ENCODE data around the gene ATL3. TPM values are rescaled to one million over a fixed set of nuclear protein-coding genes. Genes with fewer than 3 reads are reported as not detected.

ATL3 gene
- total RNA-seq, 1 experiment from 2014 or later: 79.0 TPM

GRCh38 chr11:63666874-63667273 lies 4.3 kb downstream of the ATL3 start:
- Histone ChIP-seq H3K9me3 (ENCODE audit: control insufficient read depth, insufficient read depth, low read depth, low read length) (no peaks in the 10 kb centered on the region), H3K4me1 (ENCODE audit: control insufficient read depth, insufficient read depth, low read length) (peaks cover 22% of the 10 kb centered on the region), H3K4me3 (ENCODE audit: low read depth in 2 of 2, low read length in 2 of 2) (no peak overlapping the region), H3K27ac (ENCODE audit: low read length) (no peak overlapping the region), H3K27me3 (ENCODE audit: control insufficient read depth, insufficient read depth, low read length) (no peaks in the 10 kb centered on the region), H3K36me3 (ENCODE audit: control insufficient read depth, insufficient read depth, low read length) (no peaks in the 10 kb centered on the region)
- no TSS peak for BruUV-seq (replicated peaks)
- POLR2A ChIA-PET: no interaction called here
- TF ChIP-seq CTCF (IDR thresholded peaks at IDR 0.05) (no peak), SIN3A (IDR thresholded peaks at IDR 0.05; ENCODE audit: borderline replicate concordance, insufficient read depth, low read depth, low read length) (no peak), TCF7L2 (IDR thresholded peaks at IDR 0.05; ENCODE audit: low read depth, low read length) (no peak), POLR2AphosphoS5 (IDR thresholded peaks at IDR 0.05; ENCODE audit: low read depth, low read length) (no peak)
- TF ChIP-seq, protein P1, sequence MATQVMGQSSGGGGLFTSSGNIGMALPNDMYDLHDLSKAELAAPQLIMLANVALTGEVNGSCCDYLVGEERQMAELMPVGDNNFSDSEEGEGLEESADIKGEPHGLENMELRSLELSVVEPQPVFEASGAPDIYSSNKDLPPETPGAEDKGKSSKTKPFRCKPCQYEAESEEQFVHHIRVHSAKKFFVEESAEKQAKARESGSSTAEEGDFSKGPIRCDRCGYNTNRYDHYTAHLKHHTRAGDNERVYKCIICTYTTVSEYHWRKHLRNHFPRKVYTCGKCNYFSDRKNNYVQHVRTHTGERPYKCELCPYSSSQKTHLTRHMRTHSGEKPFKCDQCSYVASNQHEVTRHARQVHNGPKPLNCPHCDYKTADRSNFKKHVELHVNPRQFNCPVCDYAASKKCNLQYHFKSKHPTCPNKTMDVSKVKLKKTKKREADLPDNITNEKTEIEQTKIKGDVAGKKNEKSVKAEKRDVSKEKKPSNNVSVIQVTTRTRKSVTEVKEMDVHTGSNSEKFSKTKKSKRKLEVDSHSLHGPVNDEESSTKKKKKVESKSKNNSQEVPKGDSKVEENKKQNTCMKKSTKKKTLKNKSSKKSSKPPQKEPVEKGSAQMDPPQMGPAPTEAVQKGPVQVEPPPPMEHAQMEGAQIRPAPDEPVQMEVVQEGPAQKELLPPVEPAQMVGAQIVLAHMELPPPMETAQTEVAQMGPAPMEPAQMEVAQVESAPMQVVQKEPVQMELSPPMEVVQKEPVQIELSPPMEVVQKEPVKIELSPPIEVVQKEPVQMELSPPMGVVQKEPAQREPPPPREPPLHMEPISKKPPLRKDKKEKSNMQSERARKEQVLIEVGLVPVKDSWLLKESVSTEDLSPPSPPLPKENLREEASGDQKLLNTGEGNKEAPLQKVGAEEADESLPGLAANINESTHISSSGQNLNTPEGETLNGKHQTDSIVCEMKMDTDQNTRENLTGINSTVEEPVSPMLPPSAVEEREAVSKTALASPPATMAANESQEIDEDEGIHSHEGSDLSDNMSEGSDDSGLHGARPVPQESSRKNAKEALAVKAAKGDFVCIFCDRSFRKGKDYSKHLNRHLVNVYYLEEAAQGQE (IDR thresholded peaks at IDR 0.05; ENCODE audit: insufficient read depth in 1 of 2, low read depth in 2 of 2, low read length in 1 of 2): no peak
- no peak for DNase-seq (ENCODE audit: low read depth, low spot score)
- intact Hi-C loops (cut with micrococcal nuclease; ENCODE audit: unreplicated experiment): no loop called here
- CTCF ChIA-PET: interaction anchor here (0.6 to 0.7 kb wide), 2 partner anchors 36 to 70 kb away, joined by 3 to 4 read pairs; no protein-coding TSS in a partner anchor
- no peak for ATAC-seq
- in situ Hi-C loops (cut with HindIII; ENCODE audit: low pct_unique_long_range_greater_than_20kb, low sequenced_read_pairs): no loop called here

- Histone ChIP-seq H3K4me1 (ENCODE audit: control insufficient read depth, insufficient read depth, low read length) (peaks cover 18% of the 10 kb centered on the region), H3K4me3 (ENCODE audit: low read depth in 2 of 2, low read length in 2 of 2) (no peak overlapping the region), H3K9me3 (ENCODE audit: control insufficient read depth, insufficient read depth, low read depth, low read length) (no peaks in the 10 kb centered on the region), H3K27ac (ENCODE audit: low read length) (no peak overlapping the region), H3K27me3 (ENCODE audit: control insufficient read depth, insufficient read depth, low read length) (no peaks in the 10 kb centered on the region), H3K36me3 (ENCODE audit: control insufficient read depth, insufficient read depth, low read length) (no peaks in the 10 kb centered on the region)
- TF ChIP-seq SIN3A (IDR thresholded peaks at IDR 0.05; ENCODE audit: borderline replicate concordance, insufficient read depth, low read depth, low read length) (no peak), CTCF (IDR thresholded peaks at IDR 0.05) (no peak), POLR2AphosphoS5 (IDR thresholded peaks at IDR 0.05; ENCODE audit: low read depth, low read length) (no peak), TCF7L2 (IDR thresholded peaks at IDR 0.05; ENCODE audit: low read depth, low read length) (no peak)
- TF ChIP-seq, protein P1 (IDR thresholded peaks at IDR 0.05; ENCODE audit: insufficient read depth in 1 of 2, low read depth in 2 of 2, low read length in 1 of 2): no peak
- intact Hi-C loops (cut with micrococcal nuclease; ENCODE audit: unreplicated experiment): no loop called here
- ChIA-PET POLR2A (no interaction called here), CTCF (interaction anchor here (0.7 kb wide), 1 partner anchor 36 kb away, joined by 6 read pairs; no protein-coding TSS in a partner anchor)
- DNase-seq (ENCODE audit: low read depth, low spot score) (no peak), ATAC-seq (no peak)
- in situ Hi-C loops (cut with HindIII; ENCODE audit: low pct_unique_long_range_greater_than_20kb, low sequenced_read_pairs): no loop called here
- BruUV-seq (replicated peaks): no TSS peak
These were observed 7.4 kb downstream of the ATL3 start for GRCh38 chr11:63663809-63664208.
